A549 treated with AZD9567 at 1 μM for 4 hours (cell line): Measurements from ENCODE around the gene PCDHGA12. TPM values are rescaled to one million over a fixed set of nuclear protein-coding genes. Genes with fewer than 3 reads are reported as not detected.

Experiments
- total RNA-seq: library from RNA; stranded (reverse); fragments of 200-300 nt; extraction: Qiagen RNA extraction; gene quantifications from 5 replicates; pipeline ENCODE4 v1.2.3, GENCODE V29; 2022; ENCODE audit not compliant: insufficient read depth

Gene PCDHGA12
- 0.01 to 0.02 TPM (median 0.02 TPM) in 3 of 5 replicates, not detected in the others for total RNA-seq

DNA sequence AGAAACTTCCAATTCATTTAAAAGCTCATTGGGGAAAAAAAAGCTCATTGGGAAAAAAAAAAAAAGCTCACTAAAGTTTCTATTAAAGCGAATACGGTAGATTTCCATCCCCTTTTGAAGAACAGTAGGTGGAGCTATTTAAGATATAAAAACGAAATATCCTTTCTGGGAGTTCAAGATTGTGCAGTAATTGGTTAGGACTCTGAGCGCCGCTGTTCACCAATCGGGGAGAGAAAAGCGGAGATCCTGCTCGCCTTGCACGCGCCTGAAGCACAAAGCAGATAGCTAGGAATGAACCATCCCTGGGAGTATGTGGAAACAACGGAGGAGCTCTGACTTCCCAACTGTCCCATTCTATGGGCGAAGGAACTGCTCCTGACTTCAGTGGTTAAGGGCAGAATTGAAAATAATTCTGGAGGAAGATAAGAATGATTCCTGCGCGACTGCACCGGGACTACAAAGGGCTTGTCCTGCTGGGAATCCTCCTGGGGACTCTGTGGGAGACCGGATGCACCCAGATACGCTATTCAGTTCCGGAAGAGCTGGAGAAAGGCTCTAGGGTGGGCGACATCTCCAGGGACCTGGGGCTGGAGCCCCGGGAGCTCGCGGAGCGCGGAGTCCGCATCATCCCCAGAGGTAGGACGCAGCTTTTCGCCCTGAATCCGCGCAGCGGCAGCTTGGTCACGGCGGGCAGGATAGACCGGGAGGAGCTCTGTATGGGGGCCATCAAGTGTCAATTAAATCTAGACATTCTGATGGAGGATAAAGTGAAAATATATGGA is at the start of gene PCDHGA12:
Gene PCDHGA12, plus strand, starts transcription at position 176 of the 782 bp plus-strand sequence. Its CDS starts 253 bp downstream, at position 429.

DNA sequence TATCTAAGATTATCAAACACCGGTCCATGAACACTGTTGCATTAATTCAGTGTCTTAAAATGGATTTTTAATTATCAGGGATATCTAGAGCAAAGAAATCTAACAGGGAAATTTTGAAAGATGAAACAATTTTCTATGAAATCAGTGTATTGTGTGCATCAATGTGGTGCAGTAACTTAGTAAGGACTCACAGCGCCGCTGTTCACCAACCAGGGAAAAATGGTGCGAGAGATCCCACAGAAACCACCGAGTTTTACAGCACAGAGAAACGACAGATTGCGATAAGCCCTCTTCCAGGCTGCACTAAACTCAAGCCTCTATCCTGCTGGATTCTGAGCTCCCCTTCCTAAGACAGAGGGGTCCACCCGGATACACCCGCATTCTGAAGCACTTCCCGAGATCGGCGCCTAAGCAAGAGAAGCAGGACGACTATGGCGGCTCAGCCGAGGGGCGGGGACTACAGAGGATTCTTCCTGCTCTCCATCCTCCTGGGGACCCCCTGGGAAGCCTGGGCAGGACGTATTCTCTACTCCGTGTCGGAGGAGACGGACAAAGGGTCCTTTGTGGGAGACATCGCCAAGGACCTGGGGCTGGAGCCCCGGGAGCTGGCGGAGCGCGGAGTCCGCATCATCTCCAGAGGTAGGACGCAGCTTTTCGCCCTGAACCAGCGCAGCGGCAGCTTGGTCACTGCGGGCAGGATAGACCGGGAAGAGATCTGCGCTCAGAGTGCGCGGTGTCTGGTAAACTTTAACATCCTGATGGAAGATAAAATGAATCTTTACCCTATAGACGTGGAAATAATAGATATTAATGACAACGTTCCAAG is 47.6 kb upstream of the PCDHGA12 start, which contains the start of gene PCDHGA7:
Gene PCDHGA7, plus strand, starts transcription at position 274 of the 826 bp plus-strand sequence. Its CDS starts 158 bp downstream, at position 432.

DNA sequence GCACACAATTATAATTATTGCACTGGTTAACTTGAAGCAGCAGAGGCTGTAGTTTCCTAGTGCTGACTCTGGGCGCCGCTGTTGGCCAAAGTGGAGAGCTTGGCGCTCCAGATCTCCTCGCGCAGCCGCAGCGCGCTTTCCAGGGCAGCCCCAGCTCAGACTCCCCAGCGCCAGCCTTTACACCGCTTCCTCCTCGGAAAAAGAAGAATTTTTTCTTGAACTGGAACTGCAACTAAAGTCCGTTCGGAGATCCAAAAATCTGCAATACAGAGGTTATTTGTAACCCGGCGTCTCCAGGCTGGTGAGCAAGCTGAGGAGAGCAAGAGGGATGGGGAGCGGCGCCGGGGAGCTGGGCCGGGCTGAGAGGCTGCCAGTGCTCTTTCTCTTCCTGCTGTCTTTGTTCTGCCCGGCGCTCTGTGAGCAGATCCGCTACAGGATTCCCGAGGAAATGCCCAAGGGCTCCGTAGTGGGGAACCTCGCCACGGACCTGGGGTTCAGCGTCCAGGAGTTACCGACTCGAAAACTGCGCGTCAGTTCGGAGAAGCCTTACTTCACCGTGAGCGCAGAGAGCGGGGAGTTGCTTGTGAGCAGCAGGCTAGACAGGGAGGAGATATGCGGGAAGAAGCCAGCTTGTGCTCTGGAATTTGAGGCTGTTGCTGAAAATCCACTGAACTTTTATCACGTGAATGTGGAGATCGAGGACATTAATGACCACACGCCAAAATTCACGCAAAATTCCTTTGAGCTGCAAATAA is 42.6 kb upstream of the PCDHGA12 start, which contains the start of gene PCDHGB4:
Gene PCDHGB4, plus strand, starts transcription at position 142 of the 755 bp plus-strand sequence. Its CDS starts 187 bp downstream, at position 329.

DNA sequence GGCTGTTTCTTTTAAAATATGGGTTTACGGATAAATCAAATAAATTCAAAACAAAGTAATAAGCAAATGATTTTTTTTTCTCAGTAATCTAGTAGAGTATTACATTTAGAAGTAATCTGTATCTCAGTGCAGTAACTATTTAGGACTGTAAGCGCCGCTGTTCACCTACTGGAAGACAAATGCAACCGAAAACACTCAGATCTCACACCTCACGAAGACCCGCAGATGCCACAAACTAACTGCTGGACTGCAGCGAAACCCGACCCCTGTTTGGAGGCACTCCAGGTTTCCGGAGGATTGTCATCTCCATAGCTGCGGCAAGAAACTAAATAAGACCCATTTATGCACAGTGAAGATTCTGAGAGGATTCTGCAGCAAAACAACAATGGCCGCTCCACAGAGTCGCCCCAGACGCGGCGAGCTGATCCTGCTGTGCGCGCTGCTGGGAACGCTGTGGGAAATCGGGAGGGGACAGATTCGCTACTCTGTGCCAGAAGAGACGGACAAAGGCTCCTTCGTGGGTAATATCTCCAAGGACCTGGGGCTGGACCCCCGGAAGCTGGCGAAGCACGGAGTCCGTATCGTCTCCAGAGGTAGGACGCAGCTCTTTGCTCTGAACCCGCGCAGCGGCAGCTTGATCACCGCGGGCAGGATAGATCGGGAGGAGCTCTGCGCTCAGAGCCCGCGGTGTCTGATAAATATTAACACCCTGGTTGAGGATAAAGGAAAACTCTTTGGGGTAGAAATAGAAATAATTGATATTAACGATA is 37.7 kb upstream of the PCDHGA12 start, which contains the start of gene PCDHGA8:
Gene PCDHGA8, plus strand, starts transcription at position 205 of the 770 bp plus-strand sequence. Its CDS starts 181 bp downstream, at position 386.

DNA sequence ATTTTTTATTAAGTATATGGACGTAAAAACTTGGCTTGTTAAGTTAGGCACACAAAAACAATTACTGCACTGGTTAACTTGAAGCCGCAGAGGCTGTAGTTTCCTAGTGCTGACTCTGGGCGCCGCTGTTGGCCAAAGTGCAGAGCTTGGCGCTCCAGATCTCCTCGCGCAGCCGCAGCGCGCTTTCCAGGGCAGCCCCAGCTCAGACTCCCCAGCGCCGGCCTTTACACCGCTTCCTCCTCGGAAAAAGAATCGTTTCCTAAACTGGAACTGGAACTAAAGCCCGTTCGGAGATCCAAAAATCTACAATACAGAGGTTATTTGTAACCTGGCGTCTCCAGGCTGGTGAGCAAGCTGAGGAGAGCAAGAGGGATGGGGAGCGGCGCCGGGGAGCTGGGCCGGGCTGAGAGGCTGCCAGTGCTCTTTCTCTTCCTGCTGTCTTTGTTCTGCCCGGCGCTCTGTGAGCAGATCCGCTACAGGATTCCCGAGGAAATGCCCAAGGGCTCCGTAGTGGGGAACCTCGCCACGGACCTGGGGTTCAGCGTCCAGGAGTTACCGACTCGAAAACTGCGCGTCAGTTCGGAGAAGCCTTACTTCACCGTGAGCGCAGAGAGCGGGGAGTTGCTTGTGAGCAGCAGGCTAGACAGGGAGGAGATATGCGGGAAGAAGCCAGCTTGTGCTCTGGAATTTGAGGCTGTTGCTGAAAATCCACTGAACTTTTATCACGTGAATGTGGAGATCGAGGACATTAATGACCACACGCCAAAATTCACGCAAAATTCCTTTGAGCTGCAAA is 32.4 kb upstream of the PCDHGA12 start, which contains the start of gene PCDHGB5:
Gene PCDHGB5, plus strand, starts transcription at position 192 of the 796 bp plus-strand sequence. Its CDS starts 181 bp downstream, at position 373.

DNA sequence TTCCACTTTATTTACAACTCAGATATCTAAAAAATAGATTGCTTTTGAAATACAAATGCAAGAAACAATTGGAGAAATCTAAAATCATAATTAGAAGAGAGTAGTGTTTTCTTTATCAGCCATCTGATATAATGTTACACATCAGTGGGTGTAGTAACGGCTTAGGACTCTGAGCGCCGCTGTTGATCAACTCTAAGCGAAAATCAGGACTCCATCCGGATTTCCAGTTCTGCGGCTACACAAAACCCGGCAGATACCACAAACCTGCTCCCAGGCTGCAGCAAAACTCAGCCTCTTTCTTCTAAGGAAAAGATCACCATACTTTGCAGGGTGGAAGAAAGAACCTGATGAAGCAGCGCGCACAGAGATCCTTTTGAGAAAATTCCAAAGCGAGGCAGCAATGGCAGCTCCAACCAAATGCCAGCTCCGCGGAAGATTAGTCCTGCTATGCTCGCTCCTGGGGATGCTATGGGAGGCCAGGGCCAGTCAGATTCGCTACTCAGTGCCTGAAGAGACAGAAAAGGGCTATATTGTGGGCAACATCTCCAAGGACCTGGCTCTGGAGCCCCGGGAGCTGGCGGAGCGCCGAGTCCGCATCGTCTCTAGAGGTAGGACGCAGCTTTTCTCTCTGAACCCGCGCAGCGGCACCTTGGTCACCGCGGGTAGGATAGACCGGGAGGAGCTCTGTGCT is 27.6 kb upstream of the PCDHGA12 start, which contains the start of gene PCDHGA9:
Gene PCDHGA9, plus strand, starts transcription at position 226 of the 691 bp plus-strand sequence. Its CDS starts 175 bp downstream, at position 401.

DNA sequence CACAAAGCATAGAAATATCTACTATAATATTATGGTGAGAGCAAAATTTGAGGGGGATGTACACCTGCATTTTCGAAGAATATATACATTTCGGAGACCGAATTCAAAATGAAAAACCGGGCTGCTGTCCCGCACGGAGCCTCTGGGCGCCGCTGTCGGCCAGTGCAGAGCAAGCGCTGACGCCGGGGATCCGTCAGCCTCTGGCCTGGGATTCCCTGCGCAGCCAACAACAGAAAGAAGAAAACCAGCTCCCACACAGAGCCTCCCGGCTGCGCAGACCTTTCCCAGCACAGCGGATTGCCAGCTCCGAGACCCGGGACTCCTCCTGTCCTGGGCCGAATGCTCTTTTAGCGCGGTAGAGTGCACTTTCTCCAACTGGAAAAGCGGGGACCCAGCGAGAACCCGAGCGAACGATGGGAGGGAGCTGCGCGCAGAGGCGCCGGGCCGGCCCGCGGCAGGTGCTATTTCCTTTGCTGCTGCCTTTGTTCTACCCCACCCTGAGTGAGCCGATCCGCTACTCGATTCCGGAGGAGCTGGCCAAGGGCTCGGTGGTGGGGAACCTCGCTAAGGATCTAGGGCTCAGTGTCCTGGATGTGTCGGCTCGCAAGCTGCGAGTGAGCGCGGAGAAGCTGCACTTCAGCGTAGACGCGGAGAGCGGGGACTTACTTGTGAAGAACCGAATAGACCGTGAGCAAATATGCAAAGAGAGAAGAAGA is 22.4 kb upstream of the PCDHGA12 start, which contains the start of gene PCDHGB6:
Gene PCDHGB6, plus strand, starts transcription at position 232 of the 716 bp plus-strand sequence. Its CDS starts 182 bp downstream, at position 414.

DNA sequence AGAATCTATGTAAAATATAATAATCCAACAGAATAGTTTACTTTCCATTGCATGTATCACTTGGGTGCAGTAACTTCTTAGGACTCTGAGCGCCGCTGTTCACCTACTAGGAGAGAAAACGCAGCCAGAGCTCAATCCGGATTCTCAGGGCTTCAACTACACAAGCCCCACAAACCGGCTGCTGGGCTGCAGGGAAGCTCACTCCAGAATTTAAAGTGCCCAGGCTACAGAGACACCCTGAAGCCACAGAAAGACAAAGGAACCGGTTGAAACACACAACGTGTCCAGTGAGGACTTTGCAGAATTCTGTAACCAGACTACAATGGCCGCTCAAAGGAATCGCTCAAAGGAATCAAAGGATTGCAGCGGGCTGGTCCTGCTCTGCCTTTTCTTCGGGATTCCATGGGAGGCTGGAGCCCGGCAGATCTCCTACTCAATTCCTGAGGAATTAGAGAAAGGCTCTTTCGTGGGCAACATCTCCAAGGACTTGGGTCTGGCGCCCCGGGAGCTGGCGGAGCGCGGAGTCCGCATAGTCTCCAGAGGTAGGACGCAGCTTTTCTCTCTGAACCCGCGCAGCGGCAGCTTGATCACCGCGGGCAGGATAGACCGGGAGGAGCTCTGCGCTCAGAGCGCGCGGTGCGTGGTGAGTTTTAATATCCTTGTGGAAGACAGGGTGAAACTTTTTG is 17.3 kb upstream of the PCDHGA12 start, which contains the start of gene PCDHGA10:
Gene PCDHGA10, plus strand, starts transcription at position 134 of the 686 bp plus-strand sequence. Its CDS starts 189 bp downstream, at position 323.

DNA sequence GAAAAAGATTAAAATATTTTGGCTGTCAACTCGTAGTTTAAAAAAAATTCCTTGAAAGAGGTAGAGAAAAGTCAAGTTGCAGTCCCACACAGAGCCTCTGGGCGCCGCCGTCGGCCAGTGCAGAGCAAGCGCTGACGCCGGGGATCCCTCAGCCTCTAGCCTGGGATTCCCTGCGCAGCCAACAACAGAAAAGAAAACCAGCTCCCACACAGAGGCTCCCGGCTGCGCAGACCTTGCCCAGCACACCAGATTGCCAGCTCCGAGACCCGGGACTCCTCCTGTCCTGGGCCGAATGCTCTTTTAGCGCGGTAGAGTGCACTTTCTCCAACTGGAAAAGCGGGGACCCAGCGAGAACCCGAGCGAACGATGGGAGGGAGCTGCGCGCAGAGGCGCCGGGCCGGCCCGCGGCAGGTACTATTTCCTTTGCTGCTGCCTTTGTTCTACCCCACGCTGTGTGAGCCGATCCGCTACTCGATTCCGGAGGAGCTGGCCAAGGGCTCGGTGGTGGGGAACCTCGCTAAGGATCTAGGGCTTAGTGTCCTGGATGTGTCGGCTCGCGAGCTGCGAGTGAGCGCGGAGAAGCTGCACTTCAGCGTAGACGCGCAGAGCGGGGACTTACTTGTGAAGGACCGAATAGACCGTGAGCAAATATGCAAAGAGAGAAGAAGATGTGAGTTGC is 12.7 kb upstream of the PCDHGA12 start, which contains the start of gene PCDHGB7:
Gene PCDHGB7, plus strand, starts transcription at position 184 of the 679 bp plus-strand sequence. Its CDS starts 183 bp downstream, at position 367.

DNA sequence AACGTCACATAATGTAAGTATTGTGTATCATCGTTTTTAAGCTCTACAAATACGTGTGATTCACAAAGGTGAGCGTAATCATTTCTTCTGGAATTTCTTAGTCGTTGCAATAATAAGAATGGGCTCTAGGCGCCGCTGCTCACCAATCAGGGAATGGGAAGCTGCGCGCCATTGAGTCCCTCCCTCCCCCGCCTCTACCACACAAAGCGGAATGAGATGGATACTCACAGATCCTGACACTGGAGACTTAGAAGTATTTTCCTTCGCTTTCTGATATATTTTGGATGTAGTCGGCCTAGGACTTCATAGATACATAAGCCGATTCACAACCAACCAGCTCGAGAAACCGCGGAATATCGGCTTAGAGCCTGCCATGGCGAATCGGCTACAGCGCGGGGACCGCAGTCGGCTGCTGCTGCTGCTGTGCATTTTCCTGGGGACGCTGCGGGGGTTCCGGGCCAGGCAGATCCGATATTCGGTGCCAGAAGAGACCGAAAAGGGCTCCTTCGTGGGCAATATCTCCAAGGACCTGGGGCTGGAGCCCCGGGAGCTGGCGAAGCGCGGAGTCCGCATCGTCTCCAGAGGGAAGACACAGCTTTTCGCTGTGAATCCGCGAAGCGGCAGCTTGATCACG is 9.3 kb upstream of the PCDHGA12 start, which contains the start of gene PCDHGA11:
Gene PCDHGA11, plus strand, starts transcription at position 197 of the 634 bp plus-strand sequence. Its CDS starts 177 bp downstream, at position 374.

DNA sequence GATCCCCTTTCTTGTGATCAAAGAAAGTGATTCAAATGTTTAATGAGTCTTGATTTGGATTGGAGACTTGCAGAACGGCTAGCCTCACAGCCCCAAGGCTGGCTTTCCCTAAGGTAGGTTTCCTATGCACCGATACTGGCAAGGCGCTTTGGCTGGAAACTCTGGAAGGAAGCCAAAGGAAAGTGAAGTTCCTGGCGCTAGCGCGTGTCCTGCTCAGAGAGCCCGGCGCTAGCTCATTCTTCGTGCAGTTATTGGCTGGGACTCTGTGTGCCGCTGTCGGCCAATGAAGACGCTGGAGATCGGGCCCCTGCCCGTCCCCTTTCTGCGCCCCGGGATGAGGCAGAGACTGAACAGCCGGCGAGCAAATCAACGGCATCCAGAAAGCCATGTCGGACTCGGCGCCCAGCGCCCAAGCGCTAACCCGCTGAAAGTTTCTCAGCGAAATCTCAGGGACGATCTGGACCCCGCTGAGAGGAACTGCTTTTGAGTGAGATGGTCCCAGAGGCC is 45.4 kb downstream of the PCDHGA12 start, which contains the start of gene PCDHGC3:
Gene PCDHGC3, plus strand, starts transcription at position 342 of the 507 bp plus-strand sequence. Its CDS starts 151 bp downstream, at position 493.

Other genes starting within 250 kb of the PCDHGA12 start
- gene PCDHB16, start 248.1 kb upstream of the PCDHGA12 start, total RNA-seq, result 0.02 to 0.09 TPM (median 0.06 TPM) in 4 of 5 replicates, not detected in the other
- 0.02 to 0.20 TPM (median 0.05 TPM) in 3 of 5 replicates, not detected in the others for gene PCDHB9, start 243.3 kb upstream of the PCDHGA12 start, total RNA-seq
- 0.04 to 0.05 TPM in 2 of 5 replicates, not detected in the others for gene PCDHB10, start 238.2 kb upstream of the PCDHGA12 start, total RNA-seq
- gene PCDHB11, start 230.9 kb upstream of the PCDHGA12 start, total RNA-seq, result 0.02 to 0.06 TPM (median 0.05 TPM) in 4 of 5 replicates, not detected in the other
- gene PCDHB12, start 221.8 kb upstream of the PCDHGA12 start, total RNA-seq, result 0.06 TPM in 1 of 5 replicates, not detected in the others
- gene PCDHB13, start 216.6 kb upstream of the PCDHGA12 start, total RNA-seq, result 0.05 to 0.06 TPM (median 0.06 TPM) in 4 of 5 replicates, not detected in the other
- 0.06 to 0.11 TPM (median 0.06 TPM) in 4 of 5 replicates, not detected in the other for gene PCDHB14, start 207.2 kb upstream of the PCDHGA12 start, total RNA-seq
- gene PCDHB15, start 185.1 kb upstream of the PCDHGA12 start, total RNA-seq, result 0.02 to 0.09 TPM (median 0.07 TPM) in 4 of 5 replicates, not detected in the other
- not detected in 5 replicates for gene SLC25A2, start 126.5 kb upstream of the PCDHGA12 start, total RNA-seq
- gene TAF7, start 109.7 kb upstream of the PCDHGA12 start, total RNA-seq, result 60.6 to 75.9 TPM (median 73.6 TPM) in 5 replicates
- gene PCDHGA1, start 100.0 kb upstream of the PCDHGA12 start, total RNA-seq, result 0.22 to 0.39 TPM (median 0.28 TPM) in 4 of 5 replicates, not detected in the other
- gene PCDHGA2, start 91.7 kb upstream of the PCDHGA12 start, total RNA-seq, result 0.42 to 1.1 TPM (median 0.53 TPM) in 5 replicates
- 0.02 TPM in 2 of 5 replicates, not detected in the others for gene PCDHGA3, start 86.7 kb upstream of the PCDHGA12 start, total RNA-seq
- gene PCDHGB1, start 80.4 kb upstream of the PCDHGA12 start, total RNA-seq, result 1.2 to 1.7 TPM (median 1.5 TPM) in 4 of 5 replicates, not detected in the other
- gene PCDHGA4, start 75.5 kb upstream of the PCDHGA12 start, total RNA-seq, result 0.08 to 0.17 TPM (median 0.13 TPM) in 4 of 5 replicates, not detected in the other
- gene PCDHGB2, start 70.5 kb upstream of the PCDHGA12 start, total RNA-seq, result 0.07 to 0.13 TPM (median 0.08 TPM) in 4 of 5 replicates, not detected in the other
- 0.09 to 0.87 TPM (median 0.14 TPM) in 5 replicates for gene PCDHGA5, start 66.3 kb upstream of the PCDHGA12 start, total RNA-seq
- 0.14 to 0.80 TPM (median 0.26 TPM) in 5 replicates for gene PCDHGB3, start 60.3 kb upstream of the PCDHGA12 start, total RNA-seq
- gene PCDHGA6, start 56.6 kb upstream of the PCDHGA12 start, total RNA-seq, result 0.14 to 0.20 TPM (median 0.18 TPM) in 4 of 5 replicates, not detected in the other
- 0.44 to 0.91 TPM (median 0.79 TPM) in 5 replicates for gene PCDHGA7, start 47.8 kb upstream of the PCDHGA12 start, total RNA-seq
- gene PCDHGB4, start 42.8 kb upstream of the PCDHGA12 start, total RNA-seq, result 0.66 to 0.88 TPM (median 0.85 TPM) in 5 replicates
- gene PCDHGA8, start 37.9 kb upstream of the PCDHGA12 start, total RNA-seq, result 0.02 to 0.05 TPM (median 0.04 TPM) in 4 of 5 replicates, not detected in the other
- gene PCDHGB5, start 32.6 kb upstream of the PCDHGA12 start, total RNA-seq, result 1.9 to 2.9 TPM (median 2.4 TPM) in 5 replicates
- 0.02 to 0.07 TPM (median 0.04 TPM) in 4 of 5 replicates, not detected in the other for gene PCDHGA9, start 27.7 kb upstream of the PCDHGA12 start, total RNA-seq
- gene PCDHGB6, start 22.5 kb upstream of the PCDHGA12 start, total RNA-seq, result 0.05 to 0.11 TPM (median 0.09 TPM) in 4 of 5 replicates, not detected in the other
- 0.05 TPM in 1 of 5 replicates, not detected in the others for gene PCDHGA10, start 17.5 kb upstream of the PCDHGA12 start, total RNA-seq
- gene PCDHGB7, start 12.8 kb upstream of the PCDHGA12 start, total RNA-seq, result 0.05 to 0.70 TPM (median 0.06 TPM) in 5 replicates
- gene PCDHGA11, start 9.5 kb upstream of the PCDHGA12 start, total RNA-seq, result 0.01 to 0.03 TPM (median 0.02 TPM) in 3 of 5 replicates, not detected in the others
- 4.8 to 6.7 TPM (median 5.3 TPM) in 5 replicates for gene PCDHGC3, start 45.5 kb downstream of the PCDHGA12 start, total RNA-seq
- 0.03 to 0.06 TPM in 2 of 5 replicates, not detected in the others for gene PCDHGC4, start 54.5 kb downstream of the PCDHGA12 start, total RNA-seq
- gene PCDHGC5, start 58.6 kb downstream of the PCDHGA12 start, total RNA-seq, result 0.01 TPM in 2 of 5 replicates, not detected in the others
- gene DIAPH1, start 188.5 kb downstream of the PCDHGA12 start, total RNA-seq, result 92.4 to 100 TPM (median 96.5 TPM) in 5 replicates
- gene HDAC3, start 206.3 kb downstream of the PCDHGA12 start, total RNA-seq, result 24.4 to 57.5 TPM (median 54.5 TPM) in 5 replicates
- 2.8 to 5.0 TPM (median 4.4 TPM) in 5 replicates for gene RELL2, start 206.5 kb downstream of the PCDHGA12 start, total RNA-seq
- gene FCHSD1, start 220.9 kb downstream of the PCDHGA12 start, total RNA-seq, result 7.8 to 12.3 TPM (median 10.5 TPM) in 5 replicates